Stimulated activated CD8-positive, alpha-beta memory T cell treated with anti-CD3 and anti-CD28 coated beads, Interleukin-4, amount 100 ng/mL, for 1 hour (primary cell): ENCODE results near the gene PWWP2B.

Source experiments
- DNase-seq, 2 donors: peaks; one replicate each; pipeline ENCODE4 v3.0.0-alpha.2; 2020; ENCODE audit warnings: low read depth in 2 of 2, low spot score in 1 of 2

PWWP2B gene

GRCh38 chr10:132393695-132394181 is 3.3 kb upstream of the PWWP2B start:
- DNase-seq = no peak

DNA sequence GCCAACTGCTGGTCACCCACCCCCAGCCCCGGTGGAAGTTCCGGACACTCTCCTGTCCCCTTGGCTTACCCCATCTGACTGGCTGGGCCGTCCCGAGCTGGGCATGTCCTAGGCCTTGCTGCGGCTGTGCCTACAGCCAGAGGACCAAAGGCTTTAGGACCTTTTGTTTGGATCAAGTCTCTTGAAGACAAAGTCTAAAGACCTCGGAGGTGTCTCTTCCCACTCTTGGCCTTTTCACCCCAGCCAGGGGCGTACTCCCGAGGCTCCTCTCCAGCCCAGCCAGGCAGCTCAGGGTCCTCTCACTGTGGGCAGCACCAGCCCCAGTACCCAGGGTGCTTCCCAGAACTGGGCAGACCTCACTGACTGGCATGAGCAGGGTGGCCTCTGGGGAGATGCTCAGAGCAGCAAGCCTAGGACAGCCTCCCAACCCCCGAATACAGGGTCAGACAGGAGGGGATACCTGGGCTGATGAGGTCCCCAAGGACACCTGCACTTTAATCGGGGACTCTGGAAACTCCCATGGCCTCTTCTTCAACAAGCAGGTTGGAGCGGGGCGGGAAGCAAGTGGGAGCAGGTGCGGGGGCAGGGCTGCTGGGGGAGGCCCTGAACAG is 2.7 kb upstream of the PWWP2B start:
- DNase-seq = no peak

- DNase-seq = no peak
These were observed 1.9 kb upstream of the PWWP2B start for GRCh38 chr10:132394936-132395703.

- DNase-seq = no peak
These were observed 1.1 kb upstream of the PWWP2B start for GRCh38 chr10:132395704-132396493.

DNA sequence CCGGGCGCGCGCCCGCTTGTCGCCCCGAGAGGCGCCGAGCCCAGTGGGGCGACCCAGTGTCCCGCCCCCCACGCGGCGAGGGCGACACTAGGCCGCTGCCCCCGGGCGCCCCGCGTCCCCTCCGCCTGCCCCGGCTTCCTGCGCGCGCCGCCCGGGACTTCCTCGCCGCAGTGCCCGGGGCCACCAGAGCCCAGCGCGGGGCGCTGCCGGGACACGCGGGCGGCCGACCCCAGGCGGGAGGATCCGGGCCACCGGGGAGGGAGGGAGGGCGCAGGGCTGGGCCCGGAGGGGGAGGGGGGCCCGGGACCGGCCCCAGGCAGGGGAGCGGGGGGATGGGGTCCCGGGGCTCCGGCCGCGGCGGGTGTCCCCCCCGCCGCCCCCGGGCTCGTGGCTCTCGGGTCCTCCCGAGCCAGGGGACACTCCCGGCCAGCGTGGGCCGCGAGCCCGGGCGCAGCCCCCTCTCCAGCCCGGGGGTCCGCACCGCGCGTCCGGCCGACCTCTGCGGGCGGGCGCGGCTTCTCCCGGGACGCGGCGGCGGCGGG is 435 bp upstream of the PWWP2B start:
- peak in 1 of 2 donors; percentile 25 for DNase-seq

DNA sequence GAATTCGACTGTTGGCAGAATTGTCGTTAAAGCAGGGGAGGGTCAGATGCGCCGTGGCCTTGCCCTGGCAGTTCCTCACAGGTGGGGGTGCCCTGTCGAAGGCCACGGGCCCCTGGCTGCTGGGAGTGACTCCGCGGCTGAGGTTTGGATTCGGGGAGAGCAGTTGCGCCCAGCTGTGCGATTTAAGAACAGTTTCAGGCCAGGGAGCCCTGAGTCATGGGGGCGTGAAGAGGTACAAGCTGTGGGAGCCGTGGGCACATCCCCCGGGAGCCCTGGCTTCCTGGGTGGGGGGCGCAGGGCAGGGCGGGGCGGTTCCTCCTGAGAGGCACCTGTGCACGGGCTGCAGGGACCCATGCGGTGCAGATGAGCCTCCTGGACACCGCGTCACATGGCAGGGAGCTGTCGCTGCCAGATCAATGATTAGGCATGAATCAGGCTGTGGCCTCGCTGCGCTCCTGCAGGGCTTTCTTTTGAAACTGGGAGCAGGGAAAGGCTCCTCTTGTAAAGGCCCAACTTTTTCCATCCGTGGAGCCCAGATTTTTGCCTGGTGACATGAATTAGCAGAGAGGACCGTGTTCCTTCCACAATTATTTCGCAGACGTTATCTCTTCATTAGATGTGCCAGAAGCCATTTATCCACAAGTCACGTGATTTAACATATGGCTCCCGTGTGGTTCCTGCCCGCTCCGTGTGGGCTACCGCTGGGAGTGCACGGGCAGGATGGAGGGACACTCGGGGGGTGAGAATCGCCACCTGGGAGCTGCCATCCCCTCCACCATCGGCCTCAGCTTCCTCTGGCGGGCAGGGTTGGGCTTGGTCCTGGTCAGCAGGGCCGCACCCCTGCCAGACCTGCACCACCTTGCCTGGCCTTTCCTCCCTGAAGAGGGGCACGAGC is 918 bp downstream of the PWWP2B start:
- DNase-seq = no peak

DNA sequence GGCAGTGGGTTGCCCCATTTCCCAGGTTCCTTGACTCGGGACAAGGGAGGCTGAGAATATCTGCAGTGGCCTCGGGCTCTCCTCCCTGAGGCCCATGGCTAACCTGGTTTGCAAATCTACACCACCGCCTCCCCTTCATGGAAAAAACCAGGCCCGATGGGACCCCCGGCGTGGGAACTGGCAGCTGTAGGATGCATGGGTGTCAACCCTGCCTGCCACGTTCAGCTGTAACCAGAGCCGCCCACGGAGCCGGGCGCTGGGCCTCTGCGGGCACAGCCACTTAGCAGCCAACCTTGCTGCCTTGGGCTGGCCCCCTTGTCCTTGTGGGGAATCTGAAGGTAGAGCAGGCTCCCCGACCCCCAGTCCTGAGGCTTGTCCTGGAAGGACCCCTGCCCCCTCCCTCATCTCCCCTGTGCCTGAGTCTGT is 1.6 kb downstream of the PWWP2B start:
- DNase-seq = no peak

- no peak for DNase-seq
These were observed 2.4 kb downstream of the PWWP2B start for GRCh38 chr10:132399117-132400035.

- DNase-seq = no peak
These were observed 3.1 kb downstream of the PWWP2B start for GRCh38 chr10:132400041-132400546.

DNA sequence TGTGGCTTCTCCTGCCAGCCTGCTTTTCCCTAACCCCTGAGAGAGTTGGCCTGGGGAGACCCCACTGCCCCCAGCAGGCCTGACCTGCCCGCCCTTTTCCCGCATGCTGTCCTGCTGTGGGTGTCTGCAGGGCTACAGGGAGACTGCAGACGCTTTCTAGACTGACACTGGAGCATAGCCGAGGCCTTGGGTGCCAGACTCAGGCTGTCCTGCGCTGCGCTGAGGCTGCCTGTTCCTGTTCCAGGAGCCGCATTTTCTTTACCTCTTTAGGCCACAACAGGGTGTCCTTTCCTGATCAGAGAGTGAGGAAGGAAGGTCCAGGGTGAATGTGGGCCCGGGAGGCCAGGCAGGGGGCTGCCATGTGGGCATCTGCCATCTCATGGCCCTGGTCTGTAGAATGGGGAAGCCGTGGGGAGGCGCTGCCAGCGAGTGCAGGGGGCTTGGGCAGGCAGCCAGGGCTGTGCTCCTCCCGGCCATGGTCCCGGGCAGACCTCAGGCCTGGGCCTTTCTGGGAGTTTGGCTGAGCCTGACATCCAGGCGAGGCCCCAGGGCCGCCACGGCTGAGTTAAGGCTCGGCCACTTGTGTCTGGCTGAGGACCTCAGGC is 3.6 kb downstream of the PWWP2B start:
- DNase-seq = no peak

- no peak for DNase-seq
These were observed 4.6 kb downstream of the PWWP2B start for GRCh38 chr10:132401401-132402118.

GRCh38 chr10:132402781-132403241 is 5.8 kb downstream of the PWWP2B start:
- DNase-seq = no peak

- no peak for DNase-seq
These were observed 6.6 kb downstream of the PWWP2B start for GRCh38 chr10:132403511-132404168.

GRCh38 chr10:132404169-132404880 is 7.3 kb downstream of the PWWP2B start:
- no peak for DNase-seq

- DNase-seq = no peak
These were observed 8.0 kb downstream of the PWWP2B start for GRCh38 chr10:132404911-132405462.

- no peak for DNase-seq
These were observed 8.5 kb downstream of the PWWP2B start for GRCh38 chr10:132405463-132405991.
